Thoracic aorta (tissue), 2 donors: ENCODE data around the gene MAML1. TPM values are rescaled to one million over a fixed set of nuclear protein-coding genes. Genes with fewer than 3 reads are reported as not detected.

ENCODE experiments used
- ATAC-seq: fragments of 150-250 bp; one replicate; pipeline ENCODE4 v1.8.0; 2017; ENCODE audit warnings: low read depth; ENCODE audit not compliant: insufficient number of reproducible peaks, low FRiP score
- DNase-seq: peaks from one replicate; pipeline ENCODE4 v3.0.0-alpha.2; 2020; ENCODE audit warnings: low spot score
- H3K27ac ChIP-seq, 2 donors: fragments of 200-600 bp; sonication (generic); 1 replicate in 1 of 2; 2 replicates in 1 of 2; pipeline ENCODE4 v1.5.1; 2016; ENCODE audit warnings: mild to moderate bottlenecking in 2 of 2, moderate library complexity in 2 of 2
- H3K27me3 ChIP-seq: fragments of 200-600 bp; sonication (generic); replicated peaks from 2 replicates; pipeline ENCODE4 v1.6.0; 2016; ENCODE audit warnings: mild to moderate bottlenecking; ENCODE audit not compliant: insufficient read depth
- H3K36me3 ChIP-seq: fragments of 200-600 bp; sonication (generic); one replicate; pipeline ENCODE4 v1.5.1; 2016
- H3K4me1 ChIP-seq, 2 donors: fragments of 200-600 bp; sonication (generic); 1 replicate in 1 of 2; 2 replicates in 1 of 2; pipeline versions ENCODE4 v1.5.1 to v1.6.0; 2016; ENCODE audit warnings: low read depth in 2 of 2, mild to moderate bottlenecking in 1 of 2; ENCODE audit not compliant: control insufficient read depth in 1 of 2
- H3K4me3 ChIP-seq: fragments of 200-600 bp; sonication (generic); 2 replicates; pipeline ENCODE4 v1.5.1; 2016; ENCODE audit warnings: mild to moderate bottlenecking
- H3K9me3 ChIP-seq: fragments of 200-600 bp; sonication (generic); 2 replicates; pipeline ENCODE4 v1.5.1; 2016
- total RNA-seq, 2 donors: library from RNA; depleted of rRNA; stranded (reverse); fragments of >200 nt; gene quantifications; one replicate each; pipeline versions ENCODE4 v1.1.0 to v1.2.3, GENCODE V29; 2016
- TF ChIP-seq, protein P1 (sequence below): fragments of 200-600 bp; sonication (generic); IDR thresholded peaks from one replicate; pipeline ENCODE4 v1.5.1; 2019; ENCODE audit warnings: antibody characterized with exemption

Gene MAML1
- total RNA-seq, 2 donors from 2014 or later = 22.9 to 38.1 TPM

DNA sequence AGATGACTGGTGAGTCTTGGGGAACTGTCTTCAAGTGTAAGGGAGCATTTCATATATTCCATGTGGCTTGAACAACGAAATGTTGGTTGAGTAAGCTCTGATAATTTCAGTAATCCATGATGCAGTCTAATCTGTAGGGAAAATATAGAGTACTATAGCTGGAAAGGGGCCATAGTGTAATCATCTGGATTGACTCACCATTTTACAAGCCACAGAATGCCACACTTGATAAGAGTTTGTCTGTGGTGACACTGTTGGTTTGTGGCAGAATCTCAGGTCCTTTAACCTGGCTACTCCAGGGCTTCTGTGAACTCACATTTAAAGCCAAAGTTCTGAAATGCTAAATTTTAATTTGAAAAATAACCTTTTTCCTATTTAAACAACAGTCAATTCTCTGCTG is 16.3 kb upstream of the MAML1 start:
- TF ChIP-seq, protein P1, sequence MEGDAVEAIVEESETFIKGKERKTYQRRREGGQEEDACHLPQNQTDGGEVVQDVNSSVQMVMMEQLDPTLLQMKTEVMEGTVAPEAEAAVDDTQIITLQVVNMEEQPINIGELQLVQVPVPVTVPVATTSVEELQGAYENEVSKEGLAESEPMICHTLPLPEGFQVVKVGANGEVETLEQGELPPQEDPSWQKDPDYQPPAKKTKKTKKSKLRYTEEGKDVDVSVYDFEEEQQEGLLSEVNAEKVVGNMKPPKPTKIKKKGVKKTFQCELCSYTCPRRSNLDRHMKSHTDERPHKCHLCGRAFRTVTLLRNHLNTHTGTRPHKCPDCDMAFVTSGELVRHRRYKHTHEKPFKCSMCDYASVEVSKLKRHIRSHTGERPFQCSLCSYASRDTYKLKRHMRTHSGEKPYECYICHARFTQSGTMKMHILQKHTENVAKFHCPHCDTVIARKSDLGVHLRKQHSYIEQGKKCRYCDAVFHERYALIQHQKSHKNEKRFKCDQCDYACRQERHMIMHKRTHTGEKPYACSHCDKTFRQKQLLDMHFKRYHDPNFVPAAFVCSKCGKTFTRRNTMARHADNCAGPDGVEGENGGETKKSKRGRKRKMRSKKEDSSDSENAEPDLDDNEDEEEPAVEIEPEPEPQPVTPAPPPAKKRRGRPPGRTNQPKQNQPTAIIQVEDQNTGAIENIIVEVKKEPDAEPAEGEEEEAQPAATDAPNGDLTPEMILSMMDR = no peak
- no peak for ATAC-seq
- no peak overlapping the region for H3K27ac ChIP-seq
- no peaks in the 10 kb centered on the region for H3K9me3 ChIP-seq
- H3K27me3 ChIP-seq = no peaks in the 10 kb centered on the region
- H3K4me1 ChIP-seq = no peaks in the 10 kb centered on the region
- H3K4me3 ChIP-seq = no peak overlapping the region
- DNase-seq = no peak
- H3K36me3 ChIP-seq = peaks cover 60% of the 10 kb centered on the region

DNA sequence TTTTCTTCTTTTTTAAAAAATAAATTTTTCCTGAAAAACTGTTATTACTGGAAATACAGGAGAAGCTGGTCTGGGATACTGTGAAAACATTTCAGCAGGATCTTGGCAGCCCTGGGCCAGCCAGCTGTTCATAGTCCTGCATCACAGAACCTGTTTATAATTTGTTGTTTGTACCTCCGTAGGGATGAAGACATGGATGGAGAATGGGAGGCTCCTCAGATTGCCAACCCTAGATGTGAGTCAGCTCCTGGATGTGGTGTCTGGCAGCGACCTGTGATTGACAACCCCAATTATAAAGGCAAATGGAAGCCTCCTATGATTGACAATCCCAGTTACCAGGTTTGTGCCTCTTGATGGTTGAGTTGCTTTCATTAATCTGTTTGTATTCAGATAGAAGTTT is 12.4 kb upstream of the MAML1 start:
- Histone ChIP-seq H3K27ac (no peak overlapping the region), H3K27me3 (no peaks in the 10 kb centered on the region), H3K4me1 (no peaks in the 10 kb centered on the region), H3K4me3 (no peak overlapping the region), H3K36me3 (peaks cover 74% of the 10 kb centered on the region), H3K9me3 (no peaks in the 10 kb centered on the region)
- ATAC-seq (no peak), DNase-seq (no peak)
- TF ChIP-seq, protein P1 = no peak

DNA sequence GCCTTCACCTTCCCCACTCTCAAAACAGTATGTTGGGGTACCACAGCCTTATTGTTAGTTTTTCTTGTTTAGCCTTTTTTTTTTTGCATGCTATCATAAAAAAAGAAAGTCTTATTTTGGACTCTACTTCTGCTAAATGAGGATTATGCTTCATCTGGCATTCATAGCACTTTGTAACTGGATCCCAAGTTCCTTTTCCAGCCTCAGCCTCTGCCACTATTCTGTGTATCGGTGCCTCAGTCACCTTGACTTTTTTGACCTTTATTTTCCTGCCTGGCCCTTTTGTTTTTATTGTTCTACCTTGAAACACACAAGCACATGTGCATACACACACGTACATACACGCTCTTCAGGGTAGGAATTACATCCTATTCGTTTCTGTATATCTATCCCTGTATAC is 8.5 kb upstream of the MAML1 start:
- no peak for ATAC-seq
- H3K36me3 ChIP-seq = peaks cover 84% of the 10 kb centered on the region

DNA sequence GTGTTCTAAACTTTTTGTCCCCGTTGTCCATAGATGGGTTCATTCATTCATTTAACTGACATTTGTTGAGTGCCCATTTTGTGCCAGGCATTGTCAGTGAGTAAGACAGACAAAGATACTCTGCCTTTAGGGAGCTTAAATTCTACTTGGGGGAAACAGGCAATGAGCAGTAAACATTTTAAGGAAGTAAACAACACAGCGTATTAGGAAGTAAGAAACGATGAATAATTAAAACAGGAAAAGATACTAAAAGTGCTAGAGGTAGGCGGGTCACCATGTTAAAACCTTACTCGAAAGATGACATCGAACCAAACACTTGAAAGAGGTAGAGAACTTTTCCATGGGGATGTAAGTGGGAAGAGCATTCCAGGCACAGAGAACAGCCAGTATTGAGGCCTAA is 5.5 kb upstream of the MAML1 start:
- no peaks in the 10 kb centered on the region for H3K9me3 ChIP-seq
- TF ChIP-seq, protein P1 = no peak
- no peak overlapping the region for H3K27ac ChIP-seq
- H3K4me1 ChIP-seq = peaks cover 8 to 9% of the 10 kb centered on the region in 2 donors
- H3K36me3 ChIP-seq = peaks cover 66% of the 10 kb centered on the region
- no peak for DNase-seq
- no peak overlapping the region for H3K4me3 ChIP-seq
- ATAC-seq = no peak
- H3K27me3 ChIP-seq = no peaks in the 10 kb centered on the region

More for the DNA sequence above, 8.5 kb upstream of the MAML1 start:
- no peaks in the 10 kb centered on the region for H3K9me3 ChIP-seq
- no peak overlapping the region for H3K4me3 ChIP-seq
- DNase-seq = no peak
- H3K27me3 ChIP-seq = no peaks in the 10 kb centered on the region
- TF ChIP-seq, protein P1 = no peak
- H3K4me1 ChIP-seq = no peaks in the 10 kb centered on the region
- no peak overlapping the region for H3K27ac ChIP-seq

DNA sequence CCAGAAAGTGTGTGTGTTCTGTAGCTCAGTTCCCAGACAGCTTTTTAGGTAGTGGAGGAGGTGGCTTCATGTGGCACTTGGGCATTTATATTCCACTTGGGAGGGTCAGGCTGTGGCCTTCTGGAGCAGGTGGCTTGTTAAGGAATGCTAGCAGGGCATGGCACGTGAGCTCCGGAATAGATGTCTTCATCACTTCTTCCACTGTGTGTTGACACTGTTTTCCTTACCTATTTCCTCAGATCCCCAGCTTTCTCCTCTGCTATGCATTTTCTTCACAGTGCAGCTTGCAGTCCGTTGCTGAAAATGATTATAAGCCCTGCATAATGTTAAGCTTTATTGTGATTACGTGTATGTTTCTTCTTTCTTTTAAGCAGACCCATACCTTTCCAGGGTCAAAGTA is 3.3 kb upstream of the MAML1 start:
- Histone ChIP-seq H3K36me3 (peaks cover 46% of the 10 kb centered on the region), H3K27ac (no peak overlapping the region), H3K4me1 (peaks cover 13 to 16% of the 10 kb centered on the region in 2 donors), H3K4me3 (no peak overlapping the region), H3K9me3 (no peaks in the 10 kb centered on the region), H3K27me3 (no peaks in the 10 kb centered on the region)
- DNase-seq (no peak), ATAC-seq (no peak)
- TF ChIP-seq, protein P1 = no peak
